Right cardiac atrium (tissue), 5 donors: ENCODE measurements around the gene UST. TPM values are rescaled to one million over a fixed set of nuclear protein-coding genes. Genes with fewer than 3 reads are reported as not detected.

Experiments used
- ATAC-seq, 2 donors: fragments of 200-7000 bp; cut with Tn5 transposase; one replicate each; pipeline versions ENCODE4 v1.8.0 to v1.9.1; 2020; ENCODE audit warnings: moderate library complexity in 2 of 2, mild to moderate bottlenecking in 1 of 2
- DNase-seq, 3 donors: peaks; one replicate each; pipeline ENCODE4 v3.0.0-alpha.2; 2020
- H3K27ac ChIP-seq: one replicate; pipeline ENCODE4 v1.5.1; 2013; ENCODE audit warnings: mild to moderate bottlenecking, low read length, control low read depth, moderate library complexity
- H3K27me3 ChIP-seq: one replicate; pipeline ENCODE4 v1.6.1; 2013; ENCODE audit not compliant: control insufficient read depth, insufficient read depth
- H3K4me1 ChIP-seq: one replicate; pipeline ENCODE4 v1.6.1; 2013; ENCODE audit warnings: low read length; ENCODE audit not compliant: control insufficient read depth, insufficient read depth
- H3K4me3 ChIP-seq: one replicate; pipeline ENCODE4 v1.5.1; 2013; ENCODE audit warnings: low read length, control low read depth
- H3K9me3 ChIP-seq: one replicate; pipeline ENCODE4 v1.6.1; 2013; ENCODE audit warnings: low read length; ENCODE audit not compliant: control insufficient read depth
- WGBS: extraction: QIAGEN DNeasy Blood & Tissue Kit; methylation state at CpG from one replicate; pipeline ENCODE4 v1.1.7; 2013; 5-methylcytosine and 5-hydroxymethylcytosine counted together
- intact Hi-C, 4 donors: fragments of 100-400 bp; cut with DNase I; formaldehyde crosslinking; loops; one replicate each; pipeline versions ENCODE4 v1.11.0 to v1.14.0; 2022 to 2023
- polyA plus RNA-seq: library from polyadenylated mRNA; stranded (reverse); fragments of 200-250 nt; gene quantifications from one replicate; pipeline ENCODE4 v1.2.3, GENCODE V29; 2013
- total RNA-seq, 4 donors: library from RNA; stranded (reverse); fragmentation: NEBNext Ultra II Directional; extraction: Animal tissue kit (Norgen Biotek cat#: 25700); gene quantifications; one replicate each; pipeline ENCODE4 v1.2.1, GENCODE V29; 2021
- donor health status: healthy with polysubstance abuse.
- donor health status: DM: no; HTN: yes; CAD: no.
- donor health status: DM: no; HTN: no; CAD: no.
- donor health status: DM: no; HTN: yes; CAD: no; lungs with severe emphysema.
- donor health status: DM: yes; HTN: yes; CAD: no.

The UST gene
- total and polyA plus RNA-seq, 5 donors, result 4.4 to 5.9 (median 5.1) TPM

DNA sequence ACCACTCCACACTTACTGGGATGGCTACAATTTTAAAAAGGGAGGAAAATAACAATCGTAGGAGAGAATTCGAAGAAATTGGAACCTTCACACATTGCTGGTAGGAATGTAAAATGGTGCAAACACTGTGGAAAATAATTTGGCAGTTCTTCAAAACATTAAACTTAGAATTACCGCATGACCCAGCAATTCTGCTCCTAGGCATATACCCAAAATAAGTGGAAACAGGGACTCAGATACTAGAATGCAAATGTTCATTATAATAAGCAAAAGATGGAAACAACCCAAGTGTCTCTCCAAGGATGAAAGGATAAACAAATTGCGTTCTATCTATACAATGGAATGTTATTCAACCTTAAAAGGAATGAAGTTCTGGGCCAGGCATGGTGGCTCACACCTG is 325.2 kb downstream of the UST start:
- no peaks in the 10 kb centered on the region for H3K9me3 ChIP-seq
- intact Hi-C loops, result no loop called here
- H3K27me3 ChIP-seq, result no peaks in the 10 kb centered on the region
- 96% methylated on average over 4 of the region's 4 CpGs for WGBS
- ATAC-seq, result no peak
- H3K27ac ChIP-seq, result no peak overlapping the region
- DNase-seq, result no peak
- no peaks in the 10 kb centered on the region for H3K4me1 ChIP-seq
- H3K4me3 ChIP-seq, result no peak overlapping the region

DNA sequence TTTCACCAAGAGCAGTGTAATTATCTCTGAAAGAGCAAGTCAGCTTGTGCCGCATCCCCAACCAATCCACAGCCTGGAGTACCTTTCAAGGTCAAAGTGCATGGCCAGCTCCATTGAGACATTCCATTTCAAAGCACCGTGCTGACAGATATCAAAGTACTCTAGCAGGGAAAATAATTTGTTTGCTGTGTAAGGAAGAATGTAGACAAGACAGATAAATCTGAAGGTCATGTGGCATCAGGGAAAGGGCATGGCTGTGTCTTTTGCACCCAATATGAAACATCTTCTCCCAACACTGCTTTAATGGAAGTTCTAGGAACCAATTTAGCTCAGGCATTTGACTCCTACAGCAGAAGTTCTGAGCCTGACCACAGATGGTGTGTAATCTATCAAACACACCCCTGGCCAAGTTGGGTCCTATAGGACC is 328.0 kb downstream of the UST start:
- intact Hi-C loops, result no loop called here
- no peak for DNase-seq

DNA sequence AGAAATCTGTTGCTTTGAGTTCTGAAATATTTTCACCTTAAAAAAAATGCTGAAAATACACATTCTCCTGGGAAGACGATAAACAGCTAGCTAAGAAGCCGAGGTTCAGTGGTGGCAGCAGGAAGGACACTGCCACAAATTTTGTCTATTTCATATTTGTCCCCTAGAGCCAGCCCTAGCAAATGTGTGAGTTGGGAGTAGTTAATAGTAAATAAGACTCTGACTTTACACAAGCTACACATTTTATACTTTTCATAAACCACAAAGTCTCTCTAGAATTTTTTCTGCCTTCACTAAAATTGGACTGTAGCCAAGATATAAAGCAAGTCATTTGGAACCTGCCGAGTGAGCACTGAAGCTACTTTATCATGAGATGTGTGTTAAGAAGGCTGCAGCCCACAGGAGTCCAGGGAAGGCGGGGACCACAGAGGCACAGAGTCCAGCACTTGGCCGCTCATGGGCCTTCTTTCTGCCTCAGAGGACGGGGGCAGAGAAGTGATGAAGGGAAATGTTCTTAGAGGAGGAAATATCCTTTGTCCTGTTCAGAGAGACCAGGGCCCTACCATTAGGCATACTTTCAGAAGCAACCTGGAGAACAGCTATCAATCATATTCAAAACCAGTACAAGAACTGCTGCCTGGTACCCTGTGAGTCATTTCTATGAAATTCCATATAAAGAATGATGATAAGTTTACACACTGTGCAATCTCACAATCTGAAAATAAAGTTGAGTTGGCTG is 329.0 kb downstream of the UST start:
- Histone ChIP-seq H3K4me1 (peaks cover 7% of the 10 kb centered on the region), H3K27me3 (no peaks in the 10 kb centered on the region), H3K4me3 (no peak overlapping the region), H3K9me3 (no peaks in the 10 kb centered on the region), H3K27ac (no peak overlapping the region)
- 67% methylated on average over 6 of the region's 6 CpGs for WGBS
- intact Hi-C loops, result no loop called here
- ATAC-seq, result no peak
- no peak for DNase-seq

More for the DNA sequence above, 328.0 kb downstream of the UST start:
- WGBS, result 74% methylated on average over 2 of the region's 2 CpGs
- Histone ChIP-seq H3K27ac (no peak overlapping the region), H3K4me3 (no peak overlapping the region), H3K9me3 (no peaks in the 10 kb centered on the region), H3K27me3 (no peaks in the 10 kb centered on the region), H3K4me1 (peaks cover under 1% of the 10 kb centered on the region)
- ATAC-seq, result no peak

DNA sequence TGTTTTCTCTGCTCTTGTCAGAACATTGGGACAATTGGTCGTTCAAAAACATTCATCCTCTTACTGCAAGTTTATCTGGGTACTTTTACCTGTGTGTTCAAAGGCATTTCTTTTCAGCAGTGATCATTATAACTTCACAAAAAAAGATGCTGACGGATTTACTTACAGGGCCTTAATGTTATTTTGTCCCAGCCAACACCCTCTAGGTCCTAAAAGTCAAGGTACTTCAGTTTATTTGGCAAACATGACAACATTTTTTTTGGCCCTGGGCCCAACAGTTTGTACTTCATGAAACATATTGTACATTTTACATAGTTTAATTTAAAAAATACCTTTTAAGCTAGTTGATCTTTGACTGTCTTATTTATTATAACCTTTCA is 329.5 kb downstream of the UST start:
- 50% methylated on average over 2 of the region's 2 CpGs for WGBS
- intact Hi-C loops, result no loop called here
- ATAC-seq, result no peak

DNA sequence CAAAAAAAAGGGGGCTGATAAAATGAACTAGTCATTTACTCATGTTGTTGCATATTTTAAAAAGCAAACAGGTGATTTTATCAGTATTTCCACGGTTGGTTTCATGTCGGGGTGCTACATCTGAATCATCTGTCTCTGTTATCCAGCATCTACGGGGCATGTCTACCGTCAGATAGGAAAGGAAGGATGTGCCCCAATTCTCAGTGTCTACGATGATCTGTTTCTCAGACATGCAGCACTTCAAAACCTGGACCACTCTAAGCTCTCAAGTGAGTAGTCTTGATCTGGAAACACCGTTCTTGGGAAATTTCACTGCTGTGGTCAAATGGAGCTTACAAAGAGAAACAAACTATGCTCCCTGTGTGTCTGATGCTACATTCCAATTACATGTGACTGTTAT is 330.4 kb downstream of the UST start:
- H3K27me3 ChIP-seq, result no peaks in the 10 kb centered on the region
- 66% methylated on average over 6 of the region's 6 CpGs for WGBS
- peaks cover 7% of the 10 kb centered on the region for H3K4me1 ChIP-seq
- DNase-seq (no peak), ATAC-seq (no peak)
- no peak overlapping the region for H3K27ac ChIP-seq
- H3K9me3 ChIP-seq, result no peaks in the 10 kb centered on the region
- no peak overlapping the region for H3K4me3 ChIP-seq
- intact Hi-C loops, result no loop called here

More for the DNA sequence above, 329.5 kb downstream of the UST start:
- DNase-seq, result no peak
- no peaks in the 10 kb centered on the region for H3K27me3 ChIP-seq
- H3K9me3 ChIP-seq, result no peaks in the 10 kb centered on the region
- no peak overlapping the region for H3K4me3 ChIP-seq
- H3K4me1 ChIP-seq, result peaks cover 7% of the 10 kb centered on the region
- H3K27ac ChIP-seq, result no peak overlapping the region

DNA sequence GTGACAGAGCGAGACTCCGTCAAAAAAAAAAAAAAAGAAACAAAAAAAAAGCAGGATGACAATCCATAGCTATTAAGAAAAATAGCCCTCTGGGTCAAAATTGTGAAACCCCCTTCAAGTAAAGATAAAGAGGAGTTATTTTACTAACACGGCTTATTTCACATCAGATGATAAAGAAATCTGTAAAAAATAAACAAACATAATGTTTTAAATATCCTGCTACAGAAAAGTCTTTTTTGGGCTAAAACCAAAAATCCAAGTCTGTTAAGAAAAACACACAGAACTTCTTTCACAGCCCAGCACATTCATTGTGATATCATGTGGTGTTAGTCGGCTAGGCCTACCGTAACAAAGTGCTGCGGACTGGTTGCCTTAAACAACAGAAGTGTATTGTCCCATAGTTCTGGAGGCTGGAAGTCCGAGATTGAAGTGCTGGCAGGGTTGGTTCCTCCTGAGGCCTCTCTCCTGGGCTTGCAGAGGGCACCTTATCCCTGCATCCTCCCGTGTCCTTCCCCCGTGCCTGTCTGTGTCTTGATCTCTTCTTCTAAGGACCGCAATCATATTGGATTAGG is 331.5 kb downstream of the UST start:
- Histone ChIP-seq H3K4me3 (no peak overlapping the region), H3K27me3 (no peaks in the 10 kb centered on the region), H3K27ac (peak overlapping the region; percentile 4), H3K9me3 (no peaks in the 10 kb centered on the region), H3K4me1 (peaks cover 7% of the 10 kb centered on the region)
- intact Hi-C loops, result no loop called here
- 77% methylated on average over 10 of the region's 10 CpGs for WGBS
- DNase-seq, result no peak
- peak in 1 of 2 donors; percentile 33 for ATAC-seq

DNA sequence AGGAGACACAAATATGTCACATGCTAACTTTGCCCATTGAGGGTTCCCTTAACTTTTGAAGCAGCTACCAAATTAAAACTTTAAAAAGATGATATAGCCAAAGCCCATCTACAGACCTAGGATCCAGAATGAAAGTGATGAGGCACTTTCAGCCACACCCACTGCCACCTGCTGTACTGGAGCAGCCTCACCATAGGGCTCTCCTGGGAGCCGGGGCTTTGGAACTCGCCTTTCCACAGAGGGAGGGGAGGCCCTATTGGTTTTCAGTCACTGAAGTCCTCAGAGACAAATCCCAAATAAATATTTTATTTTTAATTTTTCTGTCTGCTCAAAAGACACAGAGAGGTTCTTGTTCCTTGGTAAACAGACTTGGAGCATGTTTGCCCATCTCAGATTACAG is 332.6 kb downstream of the UST start:
- Histone ChIP-seq H3K4me1 (peaks cover 7% of the 10 kb centered on the region), H3K4me3 (no peak overlapping the region), H3K9me3 (no peaks in the 10 kb centered on the region), H3K27me3 (no peaks in the 10 kb centered on the region), H3K27ac (peak overlapping the region; percentile 23)
- intact Hi-C loops, result no loop called here
- ATAC-seq (no peak), DNase-seq (no peak)
- 72% methylated on average over 2 of the region's 2 CpGs for WGBS

DNA sequence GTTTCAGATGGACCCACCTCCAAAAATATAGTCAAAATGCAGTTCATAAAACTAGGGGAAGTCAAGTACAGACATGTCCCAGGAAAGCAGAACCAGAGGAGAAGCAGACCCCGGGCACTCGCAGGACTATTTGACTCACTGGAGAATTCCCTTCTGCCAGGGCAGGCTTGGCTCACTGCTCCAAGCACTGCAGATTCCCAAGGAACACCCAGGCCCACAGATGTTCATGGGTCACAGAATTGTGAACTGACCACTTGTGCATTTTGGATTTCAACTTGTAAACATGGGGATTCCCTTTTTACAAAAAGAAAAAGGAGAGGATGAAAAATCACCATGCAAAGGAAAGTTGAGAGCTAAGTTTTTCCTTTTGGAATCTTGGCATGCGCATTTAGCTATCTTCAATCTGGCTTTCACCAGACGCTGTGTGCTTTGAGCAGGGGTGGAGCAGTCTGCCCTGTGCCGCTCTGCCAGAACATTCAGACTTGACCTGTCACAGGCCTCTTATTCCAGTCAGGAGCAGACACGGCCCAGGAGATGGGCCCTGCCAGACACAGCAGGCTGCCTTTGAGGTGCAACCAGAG is 333.2 kb downstream of the UST start:
- WGBS, result 30% methylated on average over 6 of the region's 6 CpGs
- no peaks in the 10 kb centered on the region for H3K9me3 ChIP-seq
- intact Hi-C loops, result loop anchor here (5.0 to 10.0 kb wide), 4 partner anchors 235 to 437 kb away; partner anchors contain the start of gene TAB2 (in 1 of the 4)
- no peaks in the 10 kb centered on the region for H3K27me3 ChIP-seq
- H3K4me1 ChIP-seq, result peaks cover 7% of the 10 kb centered on the region
- peak; percentile 94 to 95 for ATAC-seq
- H3K4me3 ChIP-seq, result no peak overlapping the region
- H3K27ac ChIP-seq, result peak overlapping the region; percentile 67
- DNase-seq, result peak; percentile 71 to 92 (median 86)

DNA sequence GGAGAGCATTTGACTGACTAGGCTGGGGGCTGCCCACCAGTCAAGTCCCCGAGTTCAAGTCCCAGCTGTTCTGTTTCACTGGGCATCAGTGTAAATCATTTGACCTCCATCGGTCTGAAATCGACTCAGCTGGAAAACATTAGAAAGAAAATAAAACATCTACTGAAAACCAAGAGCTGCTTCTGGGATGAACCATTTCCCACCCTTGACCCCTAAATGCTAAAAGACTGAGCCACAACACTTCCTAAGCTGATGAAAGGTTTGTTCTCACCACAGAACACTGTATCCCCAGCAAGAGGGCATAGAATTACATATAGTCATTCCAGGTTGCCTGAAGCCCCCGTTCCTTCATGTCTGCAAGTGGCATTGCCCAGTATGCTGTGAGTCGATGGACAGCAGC is 333.7 kb downstream of the UST start:
- H3K27me3 ChIP-seq, result no peaks in the 10 kb centered on the region
- peaks cover 7% of the 10 kb centered on the region for H3K4me1 ChIP-seq
- WGBS, result 68% methylated on average over 5 of the region's 5 CpGs
- peak overlapping the region; percentile 64 for H3K27ac ChIP-seq
- ATAC-seq (no peak), DNase-seq (no peak)
- no peak overlapping the region for H3K4me3 ChIP-seq
- no peaks in the 10 kb centered on the region for H3K9me3 ChIP-seq
- intact Hi-C loops, result loop anchor here (5.0 to 10.0 kb wide), 4 partner anchors 234 to 437 kb away; partner anchors contain the start of gene TAB2 (in 1 of the 4)

DNA sequence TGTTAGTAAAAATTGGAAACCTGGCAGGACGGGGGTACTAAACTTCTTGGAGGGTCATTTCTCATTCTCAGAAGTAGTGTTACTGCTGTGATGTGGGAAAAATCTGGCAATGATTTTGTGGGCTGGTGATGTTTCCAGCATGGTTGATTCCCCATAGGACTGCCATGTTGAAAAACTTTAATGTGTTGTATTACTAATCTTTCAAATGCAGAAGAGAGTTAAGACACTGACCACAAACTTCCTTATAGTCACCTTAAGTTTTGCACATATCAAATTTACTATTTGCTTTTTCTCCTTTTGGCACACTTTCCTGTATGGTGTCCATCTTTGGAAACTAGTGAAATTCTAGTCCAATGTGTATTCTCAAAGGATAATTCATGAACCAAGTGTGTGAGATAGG is 334.5 kb downstream of the UST start:
- no peak for DNase-seq
- no peaks in the 10 kb centered on the region for H3K9me3 ChIP-seq
- WGBS, result 90% methylated on average over 1 of the region's 1 CpG
- ATAC-seq, result no peak
- no peak overlapping the region for H3K27ac ChIP-seq
- intact Hi-C loops, result loop anchor here (5.0 to 10.0 kb wide), 4 partner anchors 234 to 436 kb away; partner anchors contain the start of gene TAB2 (in 1 of the 4)
- H3K4me1 ChIP-seq, result peaks cover 7% of the 10 kb centered on the region
- no peaks in the 10 kb centered on the region for H3K27me3 ChIP-seq
- no peak overlapping the region for H3K4me3 ChIP-seq

DNA sequence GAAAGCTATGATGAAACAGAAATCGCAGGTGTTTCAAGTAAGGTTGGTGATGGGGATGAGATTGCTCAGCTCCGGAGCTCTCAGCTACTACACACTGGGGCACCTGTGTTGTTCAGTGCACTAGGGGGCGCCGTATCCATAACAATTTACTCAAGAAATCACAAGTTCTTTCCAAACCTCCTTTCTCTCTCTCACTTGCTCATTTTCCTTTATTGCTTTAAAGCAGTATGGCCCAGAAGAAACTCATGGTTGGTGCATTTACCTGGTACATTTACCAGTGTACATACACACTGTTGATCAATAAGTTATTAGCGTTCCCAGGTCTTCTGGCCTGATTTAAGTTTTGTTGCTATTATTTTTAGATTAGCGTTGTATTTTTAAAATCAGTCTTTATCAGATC is 335.5 kb downstream of the UST start:
- Histone ChIP-seq H3K27ac (no peak overlapping the region), H3K4me3 (no peak overlapping the region), H3K4me1 (peaks cover 7% of the 10 kb centered on the region), H3K9me3 (no peaks in the 10 kb centered on the region), H3K27me3 (no peaks in the 10 kb centered on the region)
- ATAC-seq (peak; percentile 34 to 71), DNase-seq (peak; percentile 80 to 93 (median 86))
- 33% methylated on average over 6 of the region's 6 CpGs for WGBS
- intact Hi-C loops, result loop anchor here (2.0 to 10.0 kb wide), 5 partner anchors 232 to 435 kb away; partner anchors contain the start of gene TAB2 (in 1 of the 4)
